PC-3 (cell line): ENCODE data around the gene GPR146.

Experiments
- CTCF ChIP-seq: fragments of 300-600 bp; sonication (generic); conservative IDR thresholded peaks from 2 replicates; pipeline ENCODE4 v1.5.1; 2017; ENCODE audit warnings: antibody characterized with exemption, low read depth, mild to moderate bottlenecking, low read length
- EZH2 ChIP-seq: fragments of 300-600 bp; sonication (generic); IDR thresholded peaks from one replicate; pipeline ENCODE4 v1.6.1; 2017; ENCODE audit warnings: antibody characterized with exemption, mild to moderate bottlenecking, low read length; ENCODE audit not compliant: unreplicated experiment

GRCh38 chr7:1021931-1022330, 22.4 kb upstream of the GPR146 start:
- no peak for TF ChIP-seq EZH2
- no peak for TF ChIP-seq CTCF
